Prostate gland (tissue), 2 donors: ENCODE measurements around the gene SH3PXD2A. TPM values are rescaled to one million over a fixed set of nuclear protein-coding genes. Genes with fewer than 3 reads are reported as not detected.

Experiments
- DNase-seq: peaks from one replicate; pipeline ENCODE4 v3.0.0-alpha.2; 2019; ENCODE audit warnings: low spot score
- H3K27ac ChIP-seq, 2 donors: fragments of 200-600 bp; sonication (generic); 2 replicates each; pipeline ENCODE4 v1.5.1; 2017 to 2019
- H3K27me3 ChIP-seq: fragments of 200-600 bp; sonication (generic); replicated peaks from 2 replicates; pipeline ENCODE4 v1.5.1; 2019; ENCODE audit not compliant: insufficient read depth
- H3K36me3 ChIP-seq, 2 donors: fragments of 200-600 bp; sonication (generic); 1 replicate in 1 of 2; 2 replicates in 1 of 2; pipeline versions ENCODE4 v1.5.1 to v1.8.1; 2017 to 2019
- H3K4me1 ChIP-seq: fragments of 200-600 bp; sonication (generic); replicated peaks from 2 replicates; pipeline ENCODE4 v1.5.1; 2019
- H3K4me3 ChIP-seq, 2 donors: fragments of 200-600 bp; sonication (generic); 2 replicates each; pipeline ENCODE4 v1.5.1; 2017 to 2019
- H3K9me3 ChIP-seq: fragments of 200-600 bp; sonication (generic); 2 replicates; pipeline ENCODE4 v1.5.1; 2017
- POLR2A ChIP-seq: fragments of 450-650 bp; IDR thresholded peaks from one replicate; pipeline ENCODE4 v1.6.1; 2016; ENCODE audit warnings: antibody characterized with exemption, mild to moderate bottlenecking
- POLR2AphosphoS5 ChIP-seq: sonication (generic); formaldehyde crosslinking; IDR thresholded peaks from one replicate; pipeline ENCODE4 v1.6.1; 2017; ENCODE audit warnings: antibody characterized with exemption
- WGBS: methylation state at CpG from one replicate; pipeline ENCODE4 v1.1.5; 2018; 5-methylcytosine and 5-hydroxymethylcytosine counted together
- intact Hi-C: fragments of 100-400 bp; cut with DNase I; formaldehyde crosslinking; loops from one replicate; pipeline ENCODE4 v1.14.2; 2022
- total RNA-seq, 2 donors: library from RNA; depleted of rRNA; stranded (reverse); fragments of >200 nt; gene quantifications; one replicate each; pipeline ENCODE4 v1.1.0, GENCODE V29; 2016
- TF ChIP-seq, protein P1 (sequence below), 4 experiments: fragments of 200-600 bp in 2 of 4; fragments of 450-650 bp in 2 of 4; sonication (generic) in 2 of 4; IDR thresholded peaks; 1 replicate in 3 of 4; 2 replicates in 1 of 4; pipeline ENCODE4 v1.5.1; 2016 to 2019; ENCODE audit warnings: antibody characterized with exemption in 4 of 4, mild to moderate bottlenecking in 2 of 4, moderate library complexity in 2 of 4

SH3PXD2A gene
- total RNA-seq, 2 donors from 2014 or later, result 14.2 to 26.4 TPM

GRCh38 chr10:103688491-103688890 lies 166.9 kb downstream of the SH3PXD2A start:
- H3K4me3 ChIP-seq, result no peak overlapping the region
- no peaks in the 10 kb centered on the region for H3K27me3 ChIP-seq
- intact Hi-C loops, result no loop called here
- no peaks in the 10 kb centered on the region for H3K36me3 ChIP-seq
- DNase-seq, result no peak
- no peaks in the 10 kb centered on the region for H3K9me3 ChIP-seq
- H3K4me1 ChIP-seq, result no peaks in the 10 kb centered on the region
- 63% methylated on average over 4 of the region's 4 CpGs for WGBS
- no peak for TF ChIP-seq POLR2AphosphoS5
- TF ChIP-seq, protein P1, sequence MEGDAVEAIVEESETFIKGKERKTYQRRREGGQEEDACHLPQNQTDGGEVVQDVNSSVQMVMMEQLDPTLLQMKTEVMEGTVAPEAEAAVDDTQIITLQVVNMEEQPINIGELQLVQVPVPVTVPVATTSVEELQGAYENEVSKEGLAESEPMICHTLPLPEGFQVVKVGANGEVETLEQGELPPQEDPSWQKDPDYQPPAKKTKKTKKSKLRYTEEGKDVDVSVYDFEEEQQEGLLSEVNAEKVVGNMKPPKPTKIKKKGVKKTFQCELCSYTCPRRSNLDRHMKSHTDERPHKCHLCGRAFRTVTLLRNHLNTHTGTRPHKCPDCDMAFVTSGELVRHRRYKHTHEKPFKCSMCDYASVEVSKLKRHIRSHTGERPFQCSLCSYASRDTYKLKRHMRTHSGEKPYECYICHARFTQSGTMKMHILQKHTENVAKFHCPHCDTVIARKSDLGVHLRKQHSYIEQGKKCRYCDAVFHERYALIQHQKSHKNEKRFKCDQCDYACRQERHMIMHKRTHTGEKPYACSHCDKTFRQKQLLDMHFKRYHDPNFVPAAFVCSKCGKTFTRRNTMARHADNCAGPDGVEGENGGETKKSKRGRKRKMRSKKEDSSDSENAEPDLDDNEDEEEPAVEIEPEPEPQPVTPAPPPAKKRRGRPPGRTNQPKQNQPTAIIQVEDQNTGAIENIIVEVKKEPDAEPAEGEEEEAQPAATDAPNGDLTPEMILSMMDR (IDR thresholded peaks at IDR 0.05), result no peak
- no peak for TF ChIP-seq POLR2A
- H3K27ac ChIP-seq, result no peak overlapping the region

- Histone ChIP-seq H3K9me3 (no peaks in the 10 kb centered on the region), H3K27me3 (no peaks in the 10 kb centered on the region), H3K4me3 (no peak overlapping the region), H3K36me3 (no peaks in the 10 kb centered on the region), H3K4me1 (no peaks in the 10 kb centered on the region), H3K27ac (no peak overlapping the region)
- intact Hi-C loops, result loop anchor here (2.0 kb wide), 1 partner anchor 83 kb away; no protein-coding TSS in a partner anchor
- no peak for DNase-seq
- TF ChIP-seq POLR2A (no peak), POLR2AphosphoS5 (no peak)
- TF ChIP-seq, protein P1 (IDR thresholded peaks at IDR 0.05), result no peak
- WGBS, result 95% methylated on average over 5 of the region's 5 CpGs
Measured at GRCh38 chr10:103687718-103688117, 167.7 kb downstream of the SH3PXD2A start.

- 87% methylated on average over 6 of the region's 6 CpGs for WGBS
- no peak for DNase-seq
- no peaks in the 10 kb centered on the region for H3K27me3 ChIP-seq
- no peaks in the 10 kb centered on the region for H3K9me3 ChIP-seq
- intact Hi-C loops, result loop anchor here (2.0 kb wide), 1 partner anchor 82 kb away; no protein-coding TSS in a partner anchor
- no peak for TF ChIP-seq POLR2A
- no peak overlapping the region for H3K27ac ChIP-seq
- no peak overlapping the region for H3K4me3 ChIP-seq
- H3K4me1 ChIP-seq, result no peaks in the 10 kb centered on the region
- no peaks in the 10 kb centered on the region for H3K36me3 ChIP-seq
Measured at GRCh38 chr10:103687172-103687571, 168.2 kb downstream of the SH3PXD2A start.

DNA sequence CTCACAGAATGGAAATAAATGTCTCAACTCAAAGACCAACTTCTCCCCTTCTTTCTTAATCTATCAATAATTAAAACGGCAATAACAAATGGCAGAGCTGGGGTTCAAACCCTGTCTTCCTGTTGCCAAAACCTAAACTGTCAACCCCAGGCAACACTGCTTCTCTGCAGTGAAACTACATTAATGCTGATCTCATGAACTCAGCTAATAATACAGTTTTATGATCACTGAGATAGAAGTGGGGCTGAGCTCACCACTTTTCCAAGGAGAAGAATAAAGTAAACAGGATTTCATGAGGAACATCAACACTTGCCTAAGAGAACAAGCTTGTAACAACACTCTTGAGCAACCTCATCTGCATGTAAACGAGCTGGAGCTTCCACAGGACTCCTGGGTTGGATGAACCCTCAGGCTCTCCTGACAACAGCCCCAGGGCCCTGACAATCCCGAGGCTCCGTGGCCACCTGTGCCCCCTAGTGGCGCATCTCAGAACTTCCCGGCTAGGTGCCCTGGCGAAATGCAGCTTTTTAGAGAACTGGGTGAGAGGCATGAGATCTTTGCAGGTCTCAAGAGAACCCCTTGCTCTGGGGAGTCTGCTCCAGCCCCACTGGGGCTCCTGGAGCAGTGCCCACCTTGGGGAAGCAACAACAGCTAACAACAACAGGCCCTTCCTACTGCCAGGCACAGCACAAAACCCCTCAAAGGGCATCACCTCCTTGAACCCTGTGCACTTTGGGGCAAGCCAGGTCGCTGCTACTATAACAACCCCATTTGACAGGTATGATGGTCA lies 169.3 kb downstream of the SH3PXD2A start:
- no peak overlapping the region for H3K4me3 ChIP-seq
- peak; percentile 60 for DNase-seq
- no peaks in the 10 kb centered on the region for H3K9me3 ChIP-seq
- H3K27me3 ChIP-seq, result no peaks in the 10 kb centered on the region
- peak overlapping the region; percentile 10 to 45 for H3K27ac ChIP-seq
- 18% methylated on average over 8 of the region's 8 CpGs for WGBS
- H3K4me1 ChIP-seq, result no peaks in the 10 kb centered on the region
- intact Hi-C loops, result loop anchor here (2.0 kb wide), 1 partner anchor 81 kb away; no protein-coding TSS in a partner anchor
- H3K36me3 ChIP-seq, result no peaks in the 10 kb centered on the region
- TF ChIP-seq POLR2A (no peak), POLR2AphosphoS5 (peak; percentile 48)
- TF ChIP-seq, protein P1 (IDR thresholded peaks at IDR 0.05), result peak; percentile 92 to 95 (median 95)

GRCh38 chr10:103683851-103684250 lies 171.5 kb downstream of the SH3PXD2A start:
- intact Hi-C loops, result no loop called here
- 75% methylated on average over 4 of the region's 4 CpGs for WGBS
- H3K27ac ChIP-seq, result no peak overlapping the region
- H3K9me3 ChIP-seq, result no peaks in the 10 kb centered on the region
- no peaks in the 10 kb centered on the region for H3K4me1 ChIP-seq
- no peak for DNase-seq
- H3K27me3 ChIP-seq, result no peaks in the 10 kb centered on the region
- H3K4me3 ChIP-seq, result no peak overlapping the region
- TF ChIP-seq POLR2A, result no peak
- no peaks in the 10 kb centered on the region for H3K36me3 ChIP-seq

- no peaks in the 10 kb centered on the region for H3K36me3 ChIP-seq
- no peak for DNase-seq
- H3K9me3 ChIP-seq, result no peaks in the 10 kb centered on the region
- no peaks in the 10 kb centered on the region for H3K27me3 ChIP-seq
- H3K27ac ChIP-seq, result no peak overlapping the region
- TF ChIP-seq POLR2AphosphoS5 (no peak), POLR2A (no peak)
- TF ChIP-seq, protein P1 (IDR thresholded peaks at IDR 0.05), result no peak
- H3K4me3 ChIP-seq, result no peak overlapping the region
- 76% methylated on average over 12 of the region's 12 CpGs for WGBS
- intact Hi-C loops, result no loop called here
- H3K4me1 ChIP-seq, result peaks cover 3% of the 10 kb centered on the region
Measured at GRCh38 chr10:103682631-103683030, 172.7 kb downstream of the SH3PXD2A start.
